Measurements from ENCODE around the gene CMTM8.

- TF ChIP-seq SIX5 (IDR thresholded peaks at IDR 0.05; ENCODE audit: low read depth, low read length) (no peak), BACH1 (IDR thresholded peaks at IDR 0.05; ENCODE audit: low read length) (no peak), CTCF (IDR thresholded peaks at IDR 0.05; ENCODE audit: control extremely low read depth in 1 of 3, insufficient read depth in 1 of 3, low read depth in 1 of 3, low read length in 3 of 3) (no peak), SIN3A (conservative IDR thresholded peaks at IDR 0.05 in 1 of 2, IDR thresholded peaks at IDR 0.05 in 1 of 2; ENCODE audit: low read depth in 1 of 2, low read length in 2 of 2) (no peak)
Observed at GRCh38 chr3:32278714-32279113, 40.2 kb downstream of the CMTM8 start.
